Left lung (tissue), 10 donors: ENCODE data around the gene MCCD1. TPM values are rescaled to one million over a fixed set of nuclear protein-coding genes. Genes with fewer than 3 reads are reported as not detected.

Experiments used
- ATAC-seq: fragments of 200-7000 bp; cut with Tn5 transposase; one replicate; pipeline ENCODE4 v1.9.1; 2020; ENCODE audit warnings: moderate library complexity
- DNase-seq, 4 donors: peaks; one replicate each; pipeline ENCODE4 v3.0.0-alpha.2; 2013 to 2020
- H3K27ac ChIP-seq, 2 donors: fragments of 200-600 bp; sonication (generic) in 1 of 2; one replicate each; pipeline versions ENCODE4 v1.5.0 to v1.8.0; 2020 to 2021
- H3K27me3 ChIP-seq, 2 donors: fragments of 200-600 bp; sonication (generic) in 1 of 2; one replicate each; pipeline versions ENCODE4 v1.5.0 to v1.8.0; 2020 to 2021
- H3K36me3 ChIP-seq, 2 donors: fragments of 200-600 bp; sonication (generic) in 1 of 2; one replicate each; pipeline versions ENCODE4 v1.5.0 to v1.8.0; 2020 to 2021
- H3K4me1 ChIP-seq, 2 donors: fragments of 200-600 bp; one replicate each; pipeline ENCODE4 v1.8.0; 2021
- H3K4me3 ChIP-seq, 2 donors: fragments of 200-600 bp; sonication (generic) in 1 of 2; one replicate each; pipeline versions ENCODE4 v1.5.0 to v1.8.0; 2020 to 2021; ENCODE audit warnings: mild to moderate bottlenecking in 1 of 2
- H3K9me3 ChIP-seq, 2 donors: fragments of 200-600 bp; sonication (generic) in 1 of 2; one replicate each; pipeline versions ENCODE4 v1.5.0 to v1.8.0; 2020 to 2021
- intact Hi-C, 2 donors: fragments of 100-400 bp; cut with DNase I; formaldehyde crosslinking; loops; one replicate each; pipeline versions ENCODE4 v1.11.2 to v1.14.2; 2022
- polyA plus RNA-seq, 6 donors: library from polyadenylated mRNA; unstranded; fragments of 120-200 nt; gene quantifications; one replicate each; pipeline ENCODE4 v1.2.1, GENCODE V29; 2013; ENCODE audit not compliant: insufficient read length in 6 of 6
- total RNA-seq, 2 donors: library from RNA; stranded (reverse); fragmentation: NEBNext Ultra II Directional; extraction: Animal tissue kit (Norgen Biotek cat#: 25700); gene quantifications; one replicate each; pipeline ENCODE4 v1.2.1, GENCODE V29; 2021
- TF ChIP-seq, protein P1 (sequence below), 2 donors: fragments of 200-600 bp; sonication (generic) in 1 of 2; IDR thresholded peaks; one replicate each; pipeline versions ENCODE4 v1.5.0 to v1.8.0; 2021; ENCODE audit warnings: antibody characterized with exemption in 2 of 2
- donor health status: DM: no; HTN: yes; CAD: no.
- donor health status: DM: no; HTN: no; CAD: no.

MCCD1 gene
- total and polyA plus RNA-seq, 8 donors = 0.23 to 0.27 (median 0.24) TPM; not detected in 5

DNA sequence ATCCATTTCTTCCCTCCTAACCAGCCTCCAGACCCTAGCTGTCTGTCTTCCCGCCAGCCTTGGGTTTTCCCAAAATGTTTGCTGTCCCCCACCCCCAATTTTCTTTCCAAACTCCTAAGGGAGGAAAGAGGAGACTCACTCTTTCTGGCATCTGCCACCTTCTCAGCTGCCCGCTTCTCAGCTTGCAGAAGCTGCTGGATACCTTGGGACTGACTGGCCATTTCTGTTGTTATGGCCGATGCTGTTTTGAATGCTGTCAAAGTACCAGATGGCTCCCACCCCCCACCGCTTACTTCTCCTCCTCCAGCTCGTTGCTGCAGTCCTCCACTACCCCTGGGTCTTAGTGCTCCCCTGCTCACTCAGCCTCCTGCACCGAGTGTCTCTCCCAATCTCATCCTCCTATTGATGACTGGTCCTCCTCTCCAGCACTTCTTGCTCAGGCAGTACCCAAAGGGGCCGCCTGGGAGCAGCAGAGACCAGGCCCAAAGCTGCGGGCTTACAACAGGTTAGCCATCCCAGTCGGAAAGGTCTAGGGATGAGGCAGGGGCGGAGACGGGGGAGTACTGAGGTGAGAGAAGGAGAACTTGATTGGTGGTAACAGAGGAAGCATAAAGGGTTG is 17.7 kb downstream of the MCCD1 start, which contains the start of gene ATP6V1G2:
Gene ATP6V1G2 (minus strand): TSS at position 270 of the 619 bp plus-strand sequence. CDS start 49 bp downstream, at position 221.
- intact Hi-C loops = loop anchor here (2.0 to 10.0 kb wide), 2 partner anchors 48 to 52 kb away; partner anchors contain the start of gene NCR3 (in 1 of the 2)
- TF ChIP-seq, protein P1, sequence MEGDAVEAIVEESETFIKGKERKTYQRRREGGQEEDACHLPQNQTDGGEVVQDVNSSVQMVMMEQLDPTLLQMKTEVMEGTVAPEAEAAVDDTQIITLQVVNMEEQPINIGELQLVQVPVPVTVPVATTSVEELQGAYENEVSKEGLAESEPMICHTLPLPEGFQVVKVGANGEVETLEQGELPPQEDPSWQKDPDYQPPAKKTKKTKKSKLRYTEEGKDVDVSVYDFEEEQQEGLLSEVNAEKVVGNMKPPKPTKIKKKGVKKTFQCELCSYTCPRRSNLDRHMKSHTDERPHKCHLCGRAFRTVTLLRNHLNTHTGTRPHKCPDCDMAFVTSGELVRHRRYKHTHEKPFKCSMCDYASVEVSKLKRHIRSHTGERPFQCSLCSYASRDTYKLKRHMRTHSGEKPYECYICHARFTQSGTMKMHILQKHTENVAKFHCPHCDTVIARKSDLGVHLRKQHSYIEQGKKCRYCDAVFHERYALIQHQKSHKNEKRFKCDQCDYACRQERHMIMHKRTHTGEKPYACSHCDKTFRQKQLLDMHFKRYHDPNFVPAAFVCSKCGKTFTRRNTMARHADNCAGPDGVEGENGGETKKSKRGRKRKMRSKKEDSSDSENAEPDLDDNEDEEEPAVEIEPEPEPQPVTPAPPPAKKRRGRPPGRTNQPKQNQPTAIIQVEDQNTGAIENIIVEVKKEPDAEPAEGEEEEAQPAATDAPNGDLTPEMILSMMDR (IDR thresholded peaks at IDR 0.05) = peak; percentile 90 to 93
- Histone ChIP-seq H3K36me3 (peaks cover 0 to 23% of the 10 kb centered on the region in 2 donors), H3K27me3 (no peaks in the 10 kb centered on the region), H3K9me3 (no peaks in the 10 kb centered on the region), H3K27ac (peak within 1 kb of the TSS; percentile 82 to 84), H3K4me3 (peak within 1 kb of the TSS; percentile 41 to 48), H3K4me1 (peaks cover 13 to 47% of the 10 kb centered on the region in 2 donors)
- DNase-seq = peak; percentile 78 to 94 (median 88)
- ATAC-seq = peak; percentile 86

DNA sequence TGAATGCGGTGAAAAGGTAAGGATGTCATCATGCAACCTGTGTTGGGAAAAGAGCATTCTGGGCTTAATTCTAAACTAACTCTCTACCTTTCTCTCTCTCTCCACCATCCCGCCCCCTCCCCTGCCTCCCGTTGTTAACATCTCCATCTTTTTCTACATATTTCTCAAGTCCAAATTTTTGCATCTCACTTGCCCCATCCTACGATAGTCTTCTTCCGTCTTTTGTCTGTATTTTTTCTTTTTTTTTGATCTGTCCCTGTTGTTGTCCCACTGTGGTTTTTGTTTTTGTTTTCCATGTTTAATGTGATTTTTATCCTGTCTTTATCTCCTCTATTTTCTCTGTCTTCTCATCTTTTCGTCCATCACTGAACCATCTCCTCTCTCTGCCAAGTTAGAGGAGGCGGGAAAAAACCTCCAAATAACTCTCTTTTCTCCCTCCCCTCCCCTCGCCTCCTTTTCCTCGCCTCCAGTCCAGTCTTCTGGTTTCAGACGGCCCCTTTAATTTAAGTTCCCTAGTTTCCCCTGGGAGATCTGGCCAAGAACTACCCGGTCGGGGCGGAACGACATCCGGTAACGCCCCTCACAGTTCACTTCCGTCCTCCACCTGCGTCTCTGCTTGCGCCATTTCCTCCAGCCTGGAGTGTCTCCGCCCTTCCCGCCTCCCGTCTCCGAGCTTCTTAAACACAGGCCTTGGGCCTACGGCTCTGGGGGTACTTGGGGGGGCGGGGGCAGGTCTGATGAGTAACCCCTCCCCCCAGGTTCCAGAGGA is 18.4 kb downstream of the MCCD1 start, which contains the start of gene NFKBIL1:
Gene NFKBIL1 (plus strand): TSS at position 651 of the 769 bp plus-strand sequence. CDS start 87 bp downstream, at position 738.
- TF ChIP-seq, protein P1 (IDR thresholded peaks at IDR 0.05) = no peak
- Histone ChIP-seq H3K4me3 (peak within 1 kb of the TSS; percentile 41 to 48), H3K27ac (peak within 1 kb of the TSS; percentile 82 to 84), H3K36me3 (peaks cover 0 to 25% of the 10 kb centered on the region in 2 donors), H3K27me3 (no peaks in the 10 kb centered on the region), H3K4me1 (peaks cover 13 to 54% of the 10 kb centered on the region in 2 donors), H3K9me3 (no peaks in the 10 kb centered on the region)
- intact Hi-C loops = loop anchor here (2.0 to 10.0 kb wide), 2 partner anchors 48 to 52 kb away; partner anchors contain the start of gene NCR3 (in 1 of the 2)
- DNase-seq = peak; percentile 94 to 98 (median 95)
- ATAC-seq = peak; percentile 96

DNA sequence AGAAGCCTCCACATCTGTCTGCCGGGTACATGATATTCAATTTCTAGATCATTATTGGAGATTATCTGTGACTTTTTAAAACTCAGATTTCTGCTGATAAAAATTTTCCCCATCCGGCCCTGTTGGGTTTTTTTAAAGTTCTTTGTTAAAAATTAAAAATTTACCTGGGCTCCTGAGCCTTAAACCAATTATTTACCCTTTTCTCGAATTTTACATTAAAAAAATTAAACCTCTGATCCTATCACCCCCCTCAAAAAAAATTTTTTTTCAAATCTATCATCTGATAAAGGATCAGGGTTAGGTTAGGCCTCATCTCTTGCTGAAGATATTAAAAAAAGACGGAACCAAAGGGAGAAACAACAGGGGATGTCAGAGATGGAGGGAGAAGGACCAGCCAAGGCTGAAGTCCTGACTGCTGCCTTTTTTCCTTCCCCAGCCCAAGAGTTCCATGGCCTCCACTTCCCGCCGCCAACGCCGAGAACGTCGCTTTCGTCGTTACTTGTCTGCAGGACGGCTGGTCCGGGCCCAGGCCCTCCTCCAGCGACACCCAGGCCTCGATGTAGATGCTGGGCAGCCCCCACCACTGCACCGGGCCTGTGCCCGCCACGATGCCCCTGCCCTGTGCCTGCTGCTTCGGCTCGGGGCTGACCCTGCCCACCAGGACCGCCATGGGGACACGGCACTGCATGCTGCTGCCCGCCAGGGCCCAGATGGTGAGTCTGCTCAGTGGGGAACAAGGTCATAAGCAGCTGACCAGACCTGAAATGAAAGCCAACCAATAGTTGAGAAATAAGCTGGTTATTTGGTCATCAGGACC is 19.2 kb downstream of the MCCD1 start:
- H3K4me3 ChIP-seq = peak overlapping the region; percentile 41 to 48
- no peak for ATAC-seq

DNA sequence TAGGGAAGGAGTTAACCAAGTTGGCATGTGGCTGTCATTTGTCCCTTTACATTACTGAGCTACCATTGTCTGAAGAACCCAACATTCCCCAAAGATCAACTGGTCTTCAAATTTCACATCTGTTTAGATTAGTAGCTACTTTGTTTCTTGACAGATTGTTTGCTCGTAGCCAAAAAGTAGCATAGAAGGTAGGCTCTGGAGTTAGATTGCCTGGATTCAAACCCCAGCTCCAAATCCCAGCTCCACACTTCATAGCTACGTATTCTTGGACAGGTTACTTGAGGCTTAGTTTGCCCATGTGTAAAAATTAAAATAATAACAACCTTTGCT is 19.7 kb downstream of the MCCD1 start:
- H3K27ac ChIP-seq = peak overlapping the region in 1 of 2 donors; percentile 84
- TF ChIP-seq, protein P1 (IDR thresholded peaks at IDR 0.05) = no peak
- intact Hi-C loops = loop anchor here in 1 of 2 donors (10.0 kb wide), 1 partner anchor 46 kb away; the partner anchor contains the start of gene NCR3

More for the DNA sequence above, 19.2 kb downstream of the MCCD1 start:
- Histone ChIP-seq H3K27me3 (no peaks in the 10 kb centered on the region), H3K9me3 (no peaks in the 10 kb centered on the region), H3K4me1 (peaks cover 9 to 56% of the 10 kb centered on the region in 2 donors), H3K27ac (peak overlapping the region; percentile 82 to 84), H3K36me3 (peaks cover 0 to 25% of the 10 kb centered on the region in 2 donors)
- TF ChIP-seq, protein P1 (IDR thresholded peaks at IDR 0.05) = no peak
- intact Hi-C loops = loop anchor here (2.0 to 10.0 kb wide), 2 partner anchors 47 to 51 kb away; partner anchors contain the start of gene NCR3 (in 1 of the 2)
- peak in 2 of 4 donors; percentile 44 to 81 for DNase-seq

More for the DNA sequence above, 19.7 kb downstream of the MCCD1 start:
- no peak for DNase-seq
- peaks cover 9 to 56% of the 10 kb centered on the region in 2 donors for H3K4me1 ChIP-seq
- ATAC-seq = no peak
- no peaks in the 10 kb centered on the region for H3K27me3 ChIP-seq
- peaks cover 0 to 25% of the 10 kb centered on the region in 2 donors for H3K36me3 ChIP-seq
- no peaks in the 10 kb centered on the region for H3K9me3 ChIP-seq
- H3K4me3 ChIP-seq = peak overlapping the region in 1 of 2 donors; percentile 48
